Measurements from ENCODE around the gene ABO. TPM values are rescaled to one million over a fixed set of nuclear protein-coding genes. Genes with fewer than 3 reads are reported as not detected.
"Not testable (repeated sequence)": the region's sequence is repeated elsewhere in the genome, so short reads cannot be mapped to it uniquely, and the experiment has no call there.

ABO gene
- total RNA-seq, 6 donors from 2014 or later = 7.6 to 84.9 (median 35.4) TPM

- H3K27me3 ChIP-seq = no peaks in the 10 kb centered on the region
- TF ChIP-seq, protein P1, sequence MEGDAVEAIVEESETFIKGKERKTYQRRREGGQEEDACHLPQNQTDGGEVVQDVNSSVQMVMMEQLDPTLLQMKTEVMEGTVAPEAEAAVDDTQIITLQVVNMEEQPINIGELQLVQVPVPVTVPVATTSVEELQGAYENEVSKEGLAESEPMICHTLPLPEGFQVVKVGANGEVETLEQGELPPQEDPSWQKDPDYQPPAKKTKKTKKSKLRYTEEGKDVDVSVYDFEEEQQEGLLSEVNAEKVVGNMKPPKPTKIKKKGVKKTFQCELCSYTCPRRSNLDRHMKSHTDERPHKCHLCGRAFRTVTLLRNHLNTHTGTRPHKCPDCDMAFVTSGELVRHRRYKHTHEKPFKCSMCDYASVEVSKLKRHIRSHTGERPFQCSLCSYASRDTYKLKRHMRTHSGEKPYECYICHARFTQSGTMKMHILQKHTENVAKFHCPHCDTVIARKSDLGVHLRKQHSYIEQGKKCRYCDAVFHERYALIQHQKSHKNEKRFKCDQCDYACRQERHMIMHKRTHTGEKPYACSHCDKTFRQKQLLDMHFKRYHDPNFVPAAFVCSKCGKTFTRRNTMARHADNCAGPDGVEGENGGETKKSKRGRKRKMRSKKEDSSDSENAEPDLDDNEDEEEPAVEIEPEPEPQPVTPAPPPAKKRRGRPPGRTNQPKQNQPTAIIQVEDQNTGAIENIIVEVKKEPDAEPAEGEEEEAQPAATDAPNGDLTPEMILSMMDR (IDR thresholded peaks at IDR 0.05) = no peak
- TF ChIP-seq EP300 (IDR thresholded peaks at IDR 0.05) (no peak), POLR2A (IDR thresholded peaks at IDR 0.05) (no peak), POLR2AphosphoS5 (IDR thresholded peaks at IDR 0.05) (no peak)
- DNase-seq (no peak), ATAC-seq (ENCODE audit: low FRiP score in 2 of 2) (no peak)
- no peak overlapping the region for H3K4me3 ChIP-seq
- H3K9me3 ChIP-seq = no peaks in the 10 kb centered on the region
- H3K27ac ChIP-seq = no peak overlapping the region
- H3K36me3 ChIP-seq = no peaks in the 10 kb centered on the region
- peaks cover 20 to 24% (median 22%) of the 10 kb centered on the region in 4 donors for H3K4me1 ChIP-seq
- 53 to 80% methylated on average over 5 to 11 of the region's 11 CpGs for WGBS, 2 donors
Measured at GRCh38 chr9:133235549-133236222, 39.3 kb downstream of the ABO start.

GRCh38 chr9:133234577-133235322, 40.3 kb downstream of the ABO start:
- WGBS, 2 donors = 86 to 94% methylated on average over 9 to 27 of the region's 31 CpGs
- no peak for ATAC-seq (ENCODE audit: low FRiP score in 2 of 2)
- peak overlapping the region in 1 of 4 donors; percentile 19 for H3K27ac ChIP-seq

GRCh38 chr9:133233681-133234432, 41.1 kb downstream of the ABO start:
- ATAC-seq (ENCODE audit: low FRiP score in 2 of 2) (no peak), DNase-seq (no peak)
- Histone ChIP-seq H3K4me1 (peaks cover 13 to 15% (median 14%) of the 10 kb centered on the region in 4 donors), H3K9me3 (no peaks in the 10 kb centered on the region), H3K27me3 (no peaks in the 10 kb centered on the region), H3K36me3 (no peaks in the 10 kb centered on the region), H3K4me3 (no peak overlapping the region), H3K27ac (peak overlapping the region in 1 of 4 donors; percentile 19)
- 70 to 80% methylated on average over 26 to 31 of the region's 32 CpGs for WGBS, 2 donors
- no peak for TF ChIP-seq POLR2A (IDR thresholded peaks at IDR 0.05)
- TF ChIP-seq, protein P1 (IDR thresholded peaks at IDR 0.05) = no peak
- no peak for TF ChIP-seq EP300 (IDR thresholded peaks at IDR 0.05)
- no peak for TF ChIP-seq POLR2AphosphoS5 (IDR thresholded peaks at IDR 0.05)

More at GRCh38 chr9:133234577-133235322, 40.3 kb downstream of the ABO start:
- peaks cover 20 to 24% (median 22%) of the 10 kb centered on the region in 4 donors for H3K4me1 ChIP-seq
- TF ChIP-seq POLR2A (IDR thresholded peaks at IDR 0.05) = no peak
- no peak for TF ChIP-seq EP300 (IDR thresholded peaks at IDR 0.05)
- TF ChIP-seq, protein P1 (IDR thresholded peaks at IDR 0.05) = no peak
- TF ChIP-seq POLR2AphosphoS5 (IDR thresholded peaks at IDR 0.05) = no peak
- peak in 1 of 2 donors; percentile 56 for DNase-seq
- H3K27me3 ChIP-seq = no peaks in the 10 kb centered on the region
- H3K4me3 ChIP-seq = no peak overlapping the region
- no peaks in the 10 kb centered on the region for H3K9me3 ChIP-seq
- H3K36me3 ChIP-seq = no peaks in the 10 kb centered on the region

- H3K4me1 ChIP-seq; H3K36me3 ChIP-seq; H3K9me3 ChIP-seq; ATAC-seq (ENCODE audit: low FRiP score in 2 of 2); H3K27ac ChIP-seq; H3K27me3 ChIP-seq; H3K4me3 ChIP-seq: not testable (repeated sequence)
- 83 to 85% methylated on average over 24 of the region's 24 CpGs for WGBS, 2 donors
- DNase-seq = peak in 1 of 2 donors; percentile 33
Measured at GRCh38 chr9:133231934-133232568, 43.0 kb downstream of the ABO start.

- H3K4me3 ChIP-seq; H3K27ac ChIP-seq; H3K4me1 ChIP-seq; DNase-seq; H3K27me3 ChIP-seq; H3K9me3 ChIP-seq; H3K36me3 ChIP-seq; ATAC-seq (ENCODE audit: low FRiP score in 2 of 2): not testable (repeated sequence)
- 87 to 97% methylated on average over 7 of the region's 7 CpGs for WGBS, 2 donors
Measured at GRCh38 chr9:133230514-133230913, 44.5 kb downstream of the ABO start.
